ENCODE measurements around the gene CTR9. TPM values are rescaled to one million over a fixed set of nuclear protein-coding genes. Genes with fewer than 3 reads are reported as not detected.

The CTR9 gene
- total and polyA plus RNA-seq, 2 of the 13 experiments (the other 11 are each of a cell fraction or from before 2014, with no cell fraction given) = 6.6 to 22.1 TPM

- TF ChIP-seq SMAD1 (CRISPR knock-in tag; IDR thresholded peaks at IDR 0.05; ENCODE audit: borderline replicate concordance, low read depth) (no peak), ZXDC (CRISPR knock-in tag; IDR thresholded peaks at IDR 0.05) (no peak), ZNF766 (CRISPR knock-in tag; IDR thresholded peaks at IDR 0.05; ENCODE audit: borderline replicate concordance) (no peak), SALL2 (CRISPR knock-in tag; IDR thresholded peaks at IDR 0.05) (no peak), YY1 (IDR thresholded peaks at IDR 0.05; ENCODE audit: insufficient read depth, insufficient replicate concordance, low read depth, low read length) (no peak), ZNF547 (CRISPR knock-in tag; IDR thresholded peaks at IDR 0.05) (no peak), ZNF781 (CRISPR knock-in tag; IDR thresholded peaks at IDR 0.05; ENCODE audit: borderline replicate concordance, not compliant biosample characterization) (no peak), ZFYVE20 (CRISPR knock-in tag; IDR thresholded peaks at IDR 0.05; ENCODE audit: borderline replicate concordance, low read depth) (no peak), PCBP2 (optimal IDR thresholded peaks at IDR 0.05; ENCODE audit: low read depth, low read length, poor library complexity, severe bottlenecking) (no peak), KLF11 (CRISPR knock-in tag; IDR thresholded peaks at IDR 0.05) (no peak), ZNF562 (CRISPR knock-in tag; IDR thresholded peaks at IDR 0.05; ENCODE audit: borderline replicate concordance) (no peak), SMC3 (IDR thresholded peaks at IDR 0.05; ENCODE audit: low read length) (no peak), ARID4A (CRISPR knock-in tag; IDR thresholded peaks at IDR 0.05; ENCODE audit: borderline replicate concordance) (no peak; the same call in 1 of the 2 replicates), MIXL1 (CRISPR knock-in tag; IDR thresholded peaks at IDR 0.05) (no peak), TFE3 (CRISPR knock-in tag; IDR thresholded peaks at IDR 0.05) (no peak), NFAT5 (CRISPR knock-in tag; IDR thresholded peaks at IDR 0.05) (no peak)
Measured at GRCh38 chr11:10761085-10761698, 10.1 kb downstream of the CTR9 start (continued).

Measured in HepG2 (cell line).